Stimulated activated CD8-positive, alpha-beta memory T cell treated with anti-CD3 and anti-CD28 coated beads, Interleukin-15, amount 100 ng/mL, for 48 hours (primary cell): ENCODE measurements around the gene PTGDR.
A peak's percentile ranks its signal among the peaks of the same experiment; 100 is the strongest.

Experiments
- DNase-seq, 2 donors: peaks; one replicate each; pipeline ENCODE4 v3.0.0-alpha.2; 2020; ENCODE audit warnings: low read depth in 2 of 2

The PTGDR gene

GRCh38 chr14:52267501-52268278 is at the start of gene PTGDR:
TSS of gene PTGDR (plus strand) at chr14:52267698. CDS start at chr14:52267815, 117 bp downstream.
- DNase-seq, result peak in 1 of 2 donors; percentile 34

DNA sequence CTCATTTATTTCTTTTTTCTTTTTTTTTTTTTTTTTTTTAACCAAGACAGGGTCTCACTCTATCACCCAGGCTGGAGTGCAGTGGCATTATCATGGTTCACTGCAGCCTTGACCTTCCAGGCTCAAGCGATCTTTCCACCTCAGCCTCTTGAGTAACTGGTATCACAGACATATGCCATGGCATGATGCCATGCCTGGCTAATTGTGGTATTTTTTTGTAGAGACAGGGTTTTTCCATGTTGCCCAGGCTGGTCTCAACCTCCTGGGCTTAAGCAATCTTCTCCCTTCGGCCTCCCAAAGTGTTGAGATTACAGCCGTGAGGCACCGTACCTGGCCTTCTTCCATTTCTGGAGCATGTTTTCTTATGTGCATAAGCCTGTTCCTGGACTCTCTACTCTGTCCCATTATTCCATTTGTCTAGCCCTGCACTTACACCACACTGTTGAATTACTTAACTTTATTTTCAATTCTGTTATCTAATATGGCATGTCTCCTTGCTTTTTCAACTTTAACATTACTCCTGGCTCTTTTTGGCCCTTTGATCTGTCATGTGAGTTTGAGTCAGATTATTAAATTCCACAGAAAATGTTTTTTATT is 47.9 kb upstream of the PTGDR start:
- no peak for DNase-seq

DNA sequence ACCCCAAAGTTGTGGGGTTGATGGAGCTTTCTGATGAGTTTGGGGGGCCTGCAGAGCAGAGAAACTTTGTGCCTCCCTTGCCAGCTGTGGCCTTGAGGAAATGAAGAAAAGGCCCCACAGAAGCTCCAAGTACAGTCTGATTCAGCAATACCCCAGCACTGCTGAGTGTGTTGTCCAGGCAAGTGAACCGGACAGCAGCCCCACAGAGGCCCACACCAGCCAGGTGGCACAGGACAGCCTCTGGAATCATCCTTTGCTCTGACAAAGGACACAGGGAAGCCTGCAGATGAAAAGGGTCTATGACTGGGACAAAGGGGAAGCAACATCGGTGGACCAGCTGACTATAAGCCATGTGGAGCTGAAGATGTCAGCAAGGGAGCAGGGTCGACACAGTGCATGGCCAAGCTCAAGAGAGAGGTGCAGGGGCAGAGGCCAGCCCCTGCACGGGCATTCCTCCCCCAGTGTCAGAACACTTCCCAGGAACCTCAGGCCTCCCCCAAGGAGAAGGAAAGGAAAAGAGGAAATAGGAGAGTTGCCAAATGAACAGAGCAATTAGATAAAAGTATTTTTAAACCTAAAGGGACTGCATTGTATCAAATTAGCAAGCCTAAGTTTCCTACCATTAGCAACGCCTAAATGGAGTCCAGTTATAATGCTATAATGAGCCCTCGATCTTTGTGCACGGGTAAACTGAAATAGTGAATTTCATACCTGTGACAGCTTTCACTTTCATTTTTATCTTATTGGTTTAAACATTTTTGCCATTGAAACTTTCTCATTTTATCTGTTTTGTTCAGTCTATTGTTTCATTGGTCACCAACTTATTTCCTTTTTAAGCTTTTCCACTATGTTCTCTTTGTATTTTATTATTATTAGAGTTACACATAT is 46.3 kb upstream of the PTGDR start:
- DNase-seq, result no peak

- no peak for DNase-seq
Observed at GRCh38 chr14:52222901-52223300, 44.6 kb upstream of the PTGDR start.

GRCh38 chr14:52227619-52228222 is 39.8 kb upstream of the PTGDR start:
- DNase-seq, result no peak

DNA sequence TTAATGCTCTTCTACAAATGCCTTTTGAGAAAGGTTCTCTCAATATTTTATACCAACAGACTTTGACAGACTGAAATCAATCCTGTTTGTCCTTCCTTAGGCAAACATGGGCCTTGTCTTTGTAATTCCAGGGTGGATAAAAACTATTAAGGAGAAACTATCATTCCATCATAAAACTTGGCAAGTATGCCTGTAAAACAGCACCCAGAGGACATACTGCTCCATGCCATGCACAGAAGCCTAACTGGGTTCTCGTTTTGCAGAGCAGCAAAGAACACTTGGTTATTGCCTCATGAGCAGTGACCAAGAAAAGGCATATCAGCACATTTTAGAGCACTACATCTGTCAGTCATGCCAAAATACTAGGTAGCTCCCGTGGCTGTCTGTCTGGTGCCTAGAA is 33.8 kb upstream of the PTGDR start:
- DNase-seq, result no peak

DNA sequence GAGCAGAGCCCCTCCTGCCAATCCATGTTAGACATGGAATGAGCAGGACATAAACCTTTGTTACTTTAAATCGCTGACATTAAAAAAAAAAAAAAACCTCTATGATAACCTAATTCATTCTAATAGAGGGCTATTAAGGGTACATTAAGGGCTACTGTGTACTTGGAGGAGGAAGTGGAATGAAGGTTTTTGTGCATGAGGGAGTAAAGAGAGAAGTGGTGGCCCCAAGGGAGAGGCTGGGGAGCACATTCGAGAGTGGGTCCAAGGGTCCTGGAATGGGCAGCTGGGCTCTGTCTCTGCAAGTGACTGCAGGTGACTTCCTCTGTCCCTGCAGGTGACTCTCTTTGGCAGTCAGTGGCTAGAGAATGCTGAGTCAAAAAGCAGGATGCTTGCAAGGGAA is 32.1 kb upstream of the PTGDR start:
- no peak for DNase-seq

GRCh38 chr14:52235866-52236510 is 31.5 kb upstream of the PTGDR start:
- no peak for DNase-seq

DNA sequence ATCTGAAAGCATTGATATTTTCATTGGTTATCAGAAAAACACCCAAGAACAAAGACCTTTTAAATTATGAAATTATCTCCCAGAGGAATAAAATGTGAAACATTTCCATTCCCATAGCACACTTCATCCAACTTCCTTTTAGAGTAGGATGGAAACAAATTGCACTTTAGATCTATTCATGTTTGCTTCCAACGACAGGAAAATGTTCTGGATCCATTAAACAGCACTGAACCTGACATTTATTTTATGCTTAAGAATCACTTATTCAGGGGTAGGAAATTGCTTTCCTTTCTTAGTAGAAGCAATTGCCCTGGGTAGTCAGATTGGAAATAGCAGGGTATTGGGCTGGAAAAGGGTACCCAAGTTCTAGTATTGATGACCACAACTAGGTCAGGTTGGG is 28.8 kb upstream of the PTGDR start:
- DNase-seq, result no peak

GRCh38 chr14:52240623-52241022 is 26.9 kb upstream of the PTGDR start:
- no peak for DNase-seq

DNA sequence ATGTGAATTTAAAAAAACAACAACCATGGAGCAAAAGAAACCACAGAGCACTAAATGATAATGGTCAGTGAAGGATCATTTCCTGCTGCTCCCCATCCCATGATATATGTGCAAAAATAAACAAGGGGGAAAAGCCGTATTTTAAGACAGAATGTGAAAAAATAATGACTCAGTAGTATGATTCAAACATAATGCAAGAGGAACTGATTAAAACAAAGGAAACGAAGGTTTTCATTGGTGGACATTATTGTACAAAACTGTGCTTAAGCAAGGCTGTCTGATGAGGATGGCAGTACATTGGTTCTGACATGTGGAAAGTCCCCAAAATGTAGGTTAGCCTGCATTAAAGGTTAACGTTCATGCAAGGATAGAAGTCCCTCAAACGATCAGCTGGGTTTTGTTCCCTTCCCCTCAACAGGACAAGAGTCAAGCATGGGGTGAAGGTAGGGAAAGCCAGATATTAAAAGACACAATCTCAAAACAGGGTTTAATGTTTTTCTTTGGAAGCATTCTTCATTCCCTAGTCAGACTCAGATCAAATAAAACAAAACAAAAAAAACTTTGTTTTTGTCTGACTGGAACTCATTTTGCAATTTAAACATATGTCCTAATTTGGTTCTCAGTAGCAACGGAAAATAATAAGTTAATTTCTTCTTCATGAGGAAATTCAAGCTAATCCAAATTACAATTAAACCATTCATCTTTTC is 26.3 kb upstream of the PTGDR start:
- no peak for DNase-seq

DNA sequence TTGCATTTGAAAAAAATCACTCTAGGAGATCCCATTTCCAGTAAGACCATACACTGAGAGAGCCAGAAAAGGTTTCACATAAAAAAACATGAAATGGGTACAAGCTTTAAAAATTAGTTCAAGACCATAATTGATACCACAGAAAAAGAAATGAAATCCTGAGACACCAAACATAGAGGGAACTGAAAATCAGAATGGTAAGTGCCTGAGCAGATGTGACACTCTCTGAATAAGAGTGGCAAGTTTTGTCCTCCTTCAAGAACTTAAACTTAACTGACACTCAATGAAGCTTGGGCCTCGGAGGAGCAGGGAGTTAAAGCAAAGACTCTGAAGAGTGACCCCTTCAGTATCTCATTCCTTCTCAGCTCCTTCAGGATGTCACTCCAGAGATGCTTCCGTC is 23.2 kb upstream of the PTGDR start:
- DNase-seq, result no peak

DNA sequence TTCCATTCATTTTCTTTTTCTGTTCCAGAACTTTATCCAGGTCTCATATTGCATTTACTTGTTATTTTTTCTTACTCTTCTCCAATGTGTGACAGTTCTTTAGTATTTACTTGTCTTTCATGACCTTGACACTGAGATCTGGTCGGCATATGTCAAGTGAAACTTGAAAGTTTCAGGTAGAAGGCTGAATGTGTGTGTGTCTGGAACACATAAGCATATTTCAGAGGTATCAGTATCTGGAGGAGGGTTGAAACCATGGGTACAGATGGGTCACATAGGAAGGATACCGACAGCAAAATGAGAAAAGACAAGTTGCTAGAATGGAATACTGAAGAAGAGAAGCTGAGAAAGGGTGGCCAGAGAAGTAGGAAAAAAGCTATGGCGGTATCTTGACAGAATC is 22.5 kb upstream of the PTGDR start:
- DNase-seq, result no peak

- DNase-seq, result no peak
Observed at GRCh38 chr14:52248057-52248456, 19.4 kb upstream of the PTGDR start.

- DNase-seq, result no peak
Observed at GRCh38 chr14:52251724-52252123, 15.8 kb upstream of the PTGDR start.

DNA sequence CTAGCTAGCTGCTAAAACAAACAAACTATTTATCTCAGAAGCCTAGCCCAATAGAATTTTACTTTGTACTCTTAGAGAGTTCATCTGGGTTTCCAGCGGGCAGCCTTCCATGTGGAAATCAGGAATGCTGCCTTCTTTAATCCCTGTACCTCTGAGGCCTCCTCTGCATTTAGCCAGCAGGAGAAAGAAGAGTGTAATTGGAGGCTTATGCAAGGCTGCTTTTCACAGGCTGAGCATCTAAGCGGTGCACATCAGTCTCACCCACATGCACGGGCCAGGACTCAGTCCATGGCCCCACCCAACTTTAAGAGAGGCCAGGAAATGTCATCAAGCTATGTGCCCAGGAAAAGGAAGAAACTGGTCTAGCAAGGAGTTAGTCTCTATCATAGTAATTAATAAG is 14.0 kb upstream of the PTGDR start:
- DNase-seq, result no peak

DNA sequence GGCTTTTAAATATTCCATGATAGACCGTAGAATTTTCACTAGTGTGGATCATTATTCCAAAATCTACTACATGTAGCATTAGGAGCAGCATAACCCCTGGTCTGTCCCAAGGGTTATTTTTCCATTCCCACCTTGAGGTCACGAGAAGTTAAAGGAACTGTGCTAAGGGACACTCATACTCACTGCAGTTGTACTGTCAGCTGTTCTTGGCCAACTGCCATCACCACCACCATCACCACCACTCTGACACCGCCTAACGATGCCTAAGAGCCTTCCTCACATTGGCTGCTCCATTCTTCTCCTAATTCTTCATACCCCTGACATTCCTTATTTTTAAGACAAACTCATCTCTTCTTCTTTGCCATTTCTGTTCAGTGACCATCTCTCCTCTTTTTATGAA is 13.4 kb upstream of the PTGDR start:
- no peak for DNase-seq

DNA sequence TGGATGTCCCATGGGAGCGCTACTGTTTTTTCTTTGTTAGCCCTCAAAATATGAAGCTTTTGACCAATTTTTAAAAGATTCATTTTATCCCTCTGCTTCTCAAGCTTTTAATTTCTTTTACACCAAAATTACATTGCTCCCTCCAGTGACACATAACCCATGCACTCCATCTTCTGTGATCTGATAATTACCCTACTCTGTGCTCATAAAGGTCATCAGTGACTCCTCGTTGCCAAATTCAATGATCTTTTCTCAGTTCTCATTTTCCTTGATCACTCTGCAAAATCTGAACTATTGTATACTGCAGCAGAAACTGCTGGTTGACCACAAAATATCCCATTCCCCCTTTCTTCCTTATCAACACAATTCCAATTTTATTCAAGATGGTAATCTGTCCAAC is 8.7 kb upstream of the PTGDR start:
- DNase-seq, result no peak

DNA sequence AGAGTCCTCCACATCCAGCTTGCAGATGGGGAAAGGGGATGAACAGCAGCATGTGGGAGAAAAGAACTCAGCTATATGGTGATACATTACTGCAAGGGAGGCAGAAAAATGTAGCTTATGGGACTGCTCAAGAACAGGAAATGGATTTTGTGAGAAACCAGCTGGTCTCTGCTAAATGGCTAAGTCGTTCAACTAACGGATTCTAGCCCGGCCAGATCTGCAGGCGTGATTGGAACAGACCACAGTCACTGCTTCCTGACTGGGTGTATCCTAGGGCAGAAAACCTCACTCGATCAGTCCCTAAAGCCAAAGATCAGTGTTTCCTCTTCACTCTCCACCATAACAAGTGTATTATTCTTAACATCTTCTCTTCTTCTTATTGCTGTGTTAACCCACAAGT is 8.1 kb upstream of the PTGDR start:
- DNase-seq, result no peak

DNA sequence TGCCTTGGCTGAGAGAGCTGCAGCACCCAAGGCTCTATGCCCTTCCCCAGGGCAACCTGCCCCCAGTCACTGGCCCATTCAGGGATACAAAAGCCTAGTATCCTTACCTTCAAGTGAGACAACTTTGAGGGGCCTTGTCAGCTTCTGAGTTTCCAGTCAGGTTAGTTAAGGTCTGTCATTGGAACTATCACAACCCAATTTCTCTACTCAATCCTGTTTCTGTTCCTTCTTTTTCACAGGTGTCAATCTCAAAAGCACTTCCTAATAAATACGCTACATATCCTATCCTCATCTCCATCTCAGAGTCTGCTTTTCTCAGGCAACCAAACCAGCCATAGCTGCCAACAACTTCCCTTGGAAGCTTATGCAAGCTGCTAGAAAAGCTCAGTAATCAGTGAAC is 4.9 kb upstream of the PTGDR start:
- no peak for DNase-seq

GRCh38 chr14:52263190-52263589 is 4.3 kb upstream of the PTGDR start:
- no peak for DNase-seq
